NCI-H524 (cell line): ENCODE results near the gene METTL23.
A peak's percentile ranks its signal among the peaks of the same experiment; 100 is the strongest.
"Not testable (repeated sequence)": the region's sequence is repeated elsewhere in the genome, so short reads cannot be mapped to it uniquely, and the experiment has no call there.

Source experiments
- DNase-seq, 2 experiments: peaks; one replicate each; lab custom pipeline; 2025; lab: John Stamatoyannopoulos, UW

METTL23 gene

DNA sequence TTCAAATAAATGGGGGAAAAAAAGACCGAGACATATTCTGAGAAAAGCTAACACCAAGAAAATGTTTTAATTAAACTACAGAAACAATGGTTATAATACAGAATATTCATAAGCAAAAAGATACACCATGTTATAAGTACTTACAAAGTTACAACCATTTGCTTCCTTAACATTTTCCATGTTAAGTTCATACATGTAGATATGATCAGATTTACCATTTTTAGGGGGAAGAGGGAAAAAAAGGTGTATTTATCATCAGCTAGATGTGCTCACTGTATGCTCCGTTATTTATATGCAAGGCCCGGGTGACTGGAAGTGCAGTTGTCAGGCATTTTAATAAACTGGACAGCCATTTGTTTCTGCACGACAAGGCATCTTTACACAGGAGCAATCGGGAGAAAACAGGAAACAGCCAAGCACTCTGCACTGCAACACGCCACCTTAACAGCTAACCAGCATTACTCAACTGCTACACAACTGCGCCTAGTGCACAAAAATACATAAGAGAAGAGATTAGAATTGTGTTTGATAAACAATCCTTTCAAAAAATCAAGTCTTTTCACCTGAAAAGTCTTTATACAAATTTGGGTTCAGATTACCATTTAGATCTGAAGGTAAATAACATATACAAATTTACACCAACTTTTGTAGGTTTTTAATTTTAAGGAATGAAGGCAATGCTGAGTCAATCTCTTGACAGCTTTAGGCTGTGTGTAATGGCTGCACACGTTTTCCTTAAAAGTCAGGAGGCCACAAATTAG is 7.6 kb downstream of the METTL23 start:
- DNase-seq = no peak

- DNase-seq = no peak
These were observed 8.4 kb downstream of the METTL23 start for GRCh38 chr17:76735006-76735405.

DNA sequence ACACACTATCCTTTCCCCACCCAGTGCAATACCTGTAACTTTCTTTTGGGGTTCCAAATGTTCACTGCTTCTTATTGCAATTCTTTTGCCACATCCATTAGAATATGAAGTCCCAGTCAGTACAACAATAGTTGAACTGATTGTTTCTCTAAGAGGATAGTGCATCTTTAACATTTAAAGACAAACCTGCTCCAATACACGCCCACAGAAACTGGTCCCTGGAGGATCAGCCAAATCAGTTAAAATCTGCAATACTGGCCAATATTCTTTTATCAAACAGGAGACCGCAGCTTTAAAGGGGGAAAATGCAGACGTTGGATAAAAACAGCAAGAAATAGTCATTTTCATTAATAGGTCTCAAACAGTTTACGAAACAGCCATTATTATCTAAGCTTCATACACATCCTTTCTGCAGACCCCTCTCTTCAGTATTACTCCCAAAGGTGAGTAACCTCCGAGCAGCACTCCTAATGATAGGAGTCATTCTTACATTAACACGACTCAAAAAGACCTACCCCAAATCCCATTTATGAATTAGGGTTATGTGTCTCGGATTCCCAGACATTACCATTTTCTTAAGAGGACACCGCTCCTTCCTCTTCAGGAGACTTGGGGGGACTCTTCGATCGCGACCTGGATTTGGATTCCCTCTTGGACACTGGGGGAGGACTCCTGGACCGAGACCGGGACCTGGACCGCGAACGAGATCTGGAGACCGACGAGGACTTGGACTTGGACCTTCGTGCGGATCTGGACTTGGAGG is 9.1 kb downstream of the METTL23 start:
- peak in 1 of 2 experiments; percentile 69 for DNase-seq

- DNase-seq = peak; percentile 31 to 77
These were observed 9.9 kb downstream of the METTL23 start for GRCh38 chr17:76736349-76737081.

GRCh38 chr17:76737082-76737675 is 10.5 kb downstream of the METTL23 start, which contains the start of gene SRSF2:
Gene SRSF2 (minus strand): TSS chr17:76737331. CDS start chr17:76737160, 171 bp downstream.
- DNase-seq = peak; percentile 100

- peak; percentile 99 for DNase-seq
These were observed 11.2 kb downstream of the METTL23 start, which contains the start of gene MFSD11 for GRCh38 chr17:76737676-76738467. Gene MFSD11 (plus strand): TSS chr17:76738119. CDS start chr17:76738353, 234 bp downstream.

- peak in 1 of 2 experiments; percentile 41 for DNase-seq
These were observed 11.8 kb downstream of the METTL23 start for GRCh38 chr17:76738468-76738850.

DNA sequence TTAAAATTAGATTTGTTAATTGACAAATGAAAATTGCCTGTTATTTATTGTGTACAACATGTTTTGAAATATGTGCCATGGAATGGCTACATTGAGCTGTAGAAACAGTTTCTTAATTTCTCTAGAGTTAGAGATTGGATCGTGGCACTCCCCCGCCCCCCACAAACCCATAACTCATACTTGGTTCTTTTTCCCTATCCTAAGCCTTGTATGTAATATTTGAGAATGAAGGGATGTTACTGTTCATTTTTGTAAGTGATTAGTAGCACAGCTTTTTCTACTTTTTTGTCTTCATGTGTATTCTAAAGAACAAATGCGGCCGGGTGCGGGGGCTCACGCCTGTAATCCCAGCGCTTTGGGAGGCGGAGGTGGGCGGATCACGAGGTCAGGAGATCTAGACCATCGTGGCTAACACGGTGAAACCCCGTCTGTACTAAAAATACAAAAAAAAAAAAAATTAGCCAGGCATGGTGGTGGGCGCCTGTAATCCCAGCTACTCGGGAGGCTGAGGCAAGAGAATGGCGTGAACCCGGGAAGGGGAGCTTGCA is 13.0 kb downstream of the METTL23 start:
- DNase-seq = not testable (repeated sequence)

DNA sequence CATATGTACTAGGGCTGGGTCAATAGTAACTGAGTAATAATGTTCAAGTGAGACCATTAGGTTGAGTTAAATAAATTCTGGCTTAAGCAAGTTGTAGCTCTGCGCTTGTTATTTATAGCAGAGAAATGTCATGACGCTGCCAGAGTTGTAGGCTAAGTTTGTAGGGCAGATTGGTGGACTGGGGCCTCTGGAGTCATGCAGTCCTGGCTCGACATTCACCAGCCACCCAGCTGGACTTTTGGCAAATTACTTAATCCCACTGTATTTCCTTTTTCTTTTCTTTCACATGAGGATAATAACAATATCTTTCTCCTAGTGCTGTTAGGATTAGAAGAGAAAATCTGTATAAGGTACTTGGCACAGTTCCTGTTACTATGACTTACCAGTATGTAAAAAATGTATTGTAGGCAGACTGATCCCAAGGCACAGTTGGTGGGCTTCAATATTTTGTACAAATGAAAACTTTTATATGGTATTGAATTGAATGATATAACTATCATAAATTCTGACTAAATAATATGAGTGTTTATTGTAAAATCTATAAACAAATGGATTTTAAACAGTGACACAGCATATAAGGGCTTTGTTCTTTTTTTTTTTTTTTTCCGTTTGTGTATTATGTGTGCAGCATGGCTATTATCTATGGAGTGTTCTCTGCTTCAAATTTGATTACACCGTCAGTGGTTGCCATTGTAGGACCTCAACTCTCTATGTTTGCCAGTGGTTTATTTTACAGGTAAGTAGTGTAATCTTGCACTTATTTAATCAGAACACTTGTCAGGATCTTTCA is 13.9 kb downstream of the METTL23 start:
- no peak for DNase-seq

- no peak for DNase-seq
These were observed 16.3 kb downstream of the METTL23 start for GRCh38 chr17:76742958-76743357.

DNA sequence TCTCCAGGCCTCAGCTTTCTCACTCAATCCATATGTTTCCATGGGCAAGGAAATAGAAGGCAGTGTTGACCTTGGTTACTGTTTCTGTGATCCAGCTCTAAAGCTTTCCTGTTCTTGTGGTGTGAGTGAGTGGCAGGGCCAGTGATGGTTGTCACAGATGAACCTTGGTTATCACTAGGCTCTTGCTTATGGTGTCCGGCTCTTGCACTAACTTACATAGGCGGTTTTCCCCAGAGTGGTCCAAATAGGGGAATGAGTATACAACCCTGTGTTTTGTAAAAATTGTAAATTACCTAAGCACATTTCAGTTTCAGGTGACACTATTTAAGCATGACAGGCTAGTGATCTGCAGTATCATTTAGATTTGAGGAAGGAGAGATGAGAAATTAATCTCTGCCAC is 18.1 kb downstream of the METTL23 start:
- DNase-seq = no peak

DNA sequence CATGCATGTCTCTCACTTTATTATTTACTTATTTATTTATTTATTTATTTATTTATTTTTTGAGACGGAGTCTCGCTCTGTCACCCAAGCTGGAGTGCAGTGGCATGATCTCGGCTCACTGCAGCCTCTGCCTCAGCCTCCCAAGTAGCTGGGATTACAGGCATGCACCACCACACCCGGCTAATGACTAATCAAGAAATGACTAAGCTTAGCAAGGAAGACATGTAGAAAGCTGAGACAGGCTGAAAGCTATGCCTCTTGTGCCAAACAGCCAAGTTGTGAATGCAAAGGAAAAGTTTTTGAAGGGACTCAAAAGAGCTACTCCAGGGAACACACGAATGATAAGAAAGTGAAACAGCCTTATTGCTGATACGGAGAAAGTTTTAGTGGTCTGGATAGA is 19.1 kb downstream of the METTL23 start:
- not testable (repeated sequence) for DNase-seq

DNA sequence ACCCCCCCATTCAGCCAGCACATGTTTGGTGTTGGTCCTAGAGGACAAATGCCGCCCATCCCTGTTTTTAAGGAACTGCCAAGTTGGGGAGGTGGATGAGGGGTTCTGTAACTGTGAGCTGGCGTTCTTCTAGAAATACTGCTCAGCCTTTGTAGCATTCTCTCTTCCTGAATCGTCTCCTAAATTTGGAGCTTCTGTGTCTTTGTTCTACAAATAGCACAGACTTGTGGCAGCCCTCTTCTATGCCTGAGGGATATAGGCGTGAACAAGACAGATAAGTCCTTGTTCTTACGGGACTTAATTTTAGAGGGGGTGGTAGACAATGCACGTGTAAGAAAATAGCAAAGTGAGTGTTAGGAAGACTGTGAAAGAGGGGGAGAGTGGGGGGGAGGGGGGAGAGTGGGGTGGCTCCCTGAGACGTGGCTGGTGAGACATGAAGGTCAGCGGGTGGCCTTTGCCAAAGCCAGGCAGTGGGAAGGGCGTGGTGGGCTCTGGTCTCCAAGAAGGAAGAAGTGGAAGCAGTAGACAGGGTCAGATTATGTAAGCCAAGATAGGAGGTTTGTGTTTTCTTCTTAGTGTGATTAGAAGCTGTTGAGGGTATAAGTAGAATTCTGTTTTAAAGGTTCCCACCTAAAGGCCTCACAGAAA is 21.2 kb downstream of the METTL23 start:
- no peak for DNase-seq

GRCh38 chr17:76748657-76749056 is 22.0 kb downstream of the METTL23 start:
- DNase-seq = no peak

DNA sequence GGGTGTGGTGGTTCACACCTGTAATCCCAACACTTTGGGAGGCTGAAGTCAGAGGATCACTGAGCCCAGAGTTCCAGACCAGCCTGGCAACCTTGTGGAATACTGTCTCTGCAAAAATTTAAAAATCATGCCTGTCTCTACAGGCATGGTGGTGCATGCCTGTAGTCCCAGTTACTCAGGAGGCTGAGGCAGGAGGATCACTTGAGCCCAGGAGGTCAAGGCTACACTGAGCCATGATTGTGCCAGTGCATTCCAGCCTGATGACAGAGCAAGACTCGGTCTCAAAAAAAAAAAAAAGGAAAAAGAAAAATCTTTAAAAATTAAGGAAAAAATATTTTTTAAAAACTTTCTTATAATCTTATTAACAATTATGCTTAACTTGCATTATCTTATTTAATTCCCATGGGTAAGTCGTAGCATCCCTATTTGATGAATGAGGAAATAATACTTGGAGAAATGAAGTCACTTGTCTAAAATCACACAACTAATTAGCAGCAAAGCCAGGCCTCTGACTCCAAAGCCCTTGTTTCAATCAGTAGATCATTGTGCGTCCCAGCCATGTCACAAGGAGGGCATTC is 24.9 kb downstream of the METTL23 start:
- no peak for DNase-seq

DNA sequence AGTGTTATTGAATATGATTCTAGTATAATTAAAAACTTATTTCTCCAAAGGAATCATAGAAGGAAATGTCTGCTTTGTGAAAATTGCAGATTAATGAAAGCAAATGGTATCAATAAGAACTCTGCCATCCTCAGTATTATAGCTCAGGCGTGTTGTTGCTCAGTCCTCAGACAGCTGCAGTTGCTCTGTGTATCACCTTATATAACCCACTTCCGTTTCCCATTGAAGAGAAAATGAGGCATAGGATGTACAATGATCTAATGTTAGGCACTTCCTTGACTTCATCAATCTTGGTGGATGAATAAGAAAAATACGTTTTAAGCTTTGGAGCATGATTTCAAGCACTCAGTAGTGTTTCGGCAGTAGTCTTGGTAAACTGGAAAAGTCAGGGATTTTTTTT is 25.4 kb downstream of the METTL23 start:
- DNase-seq = no peak

DNA sequence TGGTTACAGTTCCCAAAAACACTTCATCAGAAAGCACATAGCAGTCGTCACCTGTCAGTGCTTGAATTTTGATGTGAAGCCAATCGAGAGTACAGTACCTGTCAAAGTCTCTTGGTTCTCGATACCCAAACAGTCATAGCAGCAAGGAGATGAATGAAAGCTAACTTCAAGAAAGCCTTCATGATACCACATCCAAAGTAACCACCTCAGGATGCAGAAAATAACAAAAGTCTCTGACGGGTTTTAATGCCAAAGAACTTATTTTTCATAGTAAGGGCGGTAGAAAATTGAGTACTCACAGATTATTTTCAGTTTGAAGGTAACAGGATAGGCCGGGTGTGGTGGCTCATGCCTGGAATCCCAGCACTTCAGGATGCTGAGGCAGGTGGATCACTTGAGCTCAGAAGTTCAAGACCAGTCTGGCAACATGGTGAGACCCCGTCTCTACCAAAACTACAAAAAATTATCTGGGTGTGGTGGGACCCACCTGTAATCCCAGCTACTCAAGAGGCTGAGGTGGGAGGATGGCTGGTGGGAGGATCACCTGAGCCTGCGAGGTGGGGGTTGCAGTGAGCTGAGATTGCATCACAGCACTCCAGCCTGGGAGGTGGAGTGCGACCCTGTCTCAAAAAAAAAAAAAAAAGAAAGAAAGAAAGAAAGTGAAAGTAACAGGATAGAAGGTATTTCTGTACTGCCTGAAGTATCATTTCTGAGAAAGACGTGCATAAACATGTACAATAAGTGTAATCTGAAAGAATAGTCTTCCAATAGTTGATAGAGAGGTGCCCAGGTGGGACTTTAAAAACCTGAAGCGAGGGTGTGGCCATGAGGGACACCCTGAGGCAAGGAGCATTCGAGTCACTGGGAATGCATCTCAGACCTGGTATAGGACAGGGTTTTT is 26.7 kb downstream of the METTL23 start:
- DNase-seq = no peak

DNA sequence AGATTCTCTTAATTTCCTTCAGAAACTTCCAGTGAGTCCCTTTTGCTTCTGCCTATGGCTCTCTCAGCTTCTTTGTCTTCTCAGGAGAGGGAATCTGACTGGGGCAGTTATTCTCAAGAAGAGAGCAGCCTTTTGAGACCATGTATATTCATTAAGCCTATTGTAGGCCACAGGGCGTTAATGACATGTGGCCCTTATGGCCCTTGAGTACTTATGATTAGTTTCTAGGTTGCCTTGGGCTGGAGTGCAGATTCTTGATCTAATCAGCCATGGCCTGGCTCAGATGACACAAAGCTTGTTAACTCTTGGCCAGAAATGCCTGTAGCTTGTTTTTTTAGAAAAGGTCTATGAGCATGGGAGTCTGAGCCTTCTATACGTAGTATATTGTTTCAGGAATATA is 28.6 kb downstream of the METTL23 start:
- DNase-seq = peak; percentile 30 to 71
